Smooth muscle cell (in vitro differentiated cells): ENCODE data around the gene SRRM1. TPM values are rescaled to one million over a fixed set of nuclear protein-coding genes. Genes with fewer than 3 reads are reported as not detected.
A peak's percentile ranks its signal among the peaks of the same experiment; 100 is the strongest.

ENCODE experiments used
- DNase-seq: peaks from one replicate; lab custom pipeline; 2025; ENCODE audit not compliant: unreplicated experiment; lab: John Stamatoyannopoulos, UW
- H2AFZ ChIP-seq: fragments of 200-600 bp; sonication (generic); 2 replicates; pipeline ENCODE4 v1.6.0; 2016; ENCODE audit warnings: antibody characterized with exemption, low read depth, mild to moderate bottlenecking
- H3F3A ChIP-seq: fragments of 200-600 bp; sonication (generic); 2 replicates; pipeline ENCODE4 v1.6.0; 2017; ENCODE audit warnings: antibody characterized with exemption, low read depth
- H3K27ac ChIP-seq: fragments of 200-600 bp; sonication (generic); 2 replicates; pipeline ENCODE4 v1.5.1; 2016; ENCODE audit warnings: low read depth, mild to moderate bottlenecking
- H3K27me3 ChIP-seq: fragments of 200-600 bp; sonication (generic); 2 replicates; pipeline ENCODE4 v1.6.1; 2016; ENCODE audit warnings: low read depth, mild to moderate bottlenecking
- H3K36me3 ChIP-seq: fragments of 200-600 bp; sonication (generic); 2 replicates; pipeline ENCODE4 v1.5.1; 2016; ENCODE audit warnings: low read depth
- H3K4me1 ChIP-seq: fragments of 200-600 bp; sonication (generic); 2 replicates; pipeline ENCODE4 v1.5.1; 2016; ENCODE audit warnings: low read depth
- H3K4me2 ChIP-seq: fragments of 200-600 bp; sonication (generic); 2 replicates; pipeline ENCODE4 v1.6.0; 2016; ENCODE audit warnings: mild to moderate bottlenecking
- H3K4me3 ChIP-seq: fragments of 200-600 bp; sonication (generic); 2 replicates; pipeline ENCODE4 v1.5.1; 2016; ENCODE audit warnings: mild to moderate bottlenecking
- H3K79me2 ChIP-seq: fragments of 200-600 bp; sonication (generic); 2 replicates; pipeline ENCODE4 v1.6.0; 2016; ENCODE audit warnings: low read depth, mild to moderate bottlenecking
- H3K9ac ChIP-seq: fragments of 200-600 bp; sonication (generic); 2 replicates; pipeline ENCODE4 v1.6.0; 2016; ENCODE audit warnings: low read depth
- H3K9me3 ChIP-seq: fragments of 200-600 bp; sonication (generic); replicated peaks from 2 replicates; pipeline ENCODE4 v1.5.1; 2016; ENCODE audit warnings: low read depth
- H4K20me1 ChIP-seq: fragments of 200-600 bp; sonication (generic); 2 replicates; pipeline ENCODE4 v1.6.0; 2016; ENCODE audit warnings: low read depth
- WGBS: methylation state at CpG from one replicate; pipeline ENCODE4 v1.1.7; 2016; ENCODE audit warnings: low lambda C conversion rate; 5-methylcytosine and 5-hydroxymethylcytosine counted together
- polyA plus RNA-seq: library from polyadenylated mRNA; unstranded; fragments of >200 nt; fragmentation: Nextera tagmentation; extraction: Ambion mirVana; gene quantifications from 2 replicates; pipeline ENCODE4 v1.2.1, GENCODE V29; 2016
- total RNA-seq: library from RNA; depleted of rRNA; stranded (reverse); fragments of >200 nt; gene quantifications from 2 replicates; pipeline ENCODE4 v1.2.3, GENCODE V29; 2014
- TF ChIP-seq, protein P1 (sequence below): fragments of 200-600 bp; sonication (generic); IDR thresholded peaks from 2 replicates; pipeline ENCODE4 v1.5.1; 2017; ENCODE audit warnings: borderline replicate concordance, mild to moderate bottlenecking, antibody characterized with exemption; ENCODE audit not compliant: insufficient read depth, poor library complexity, severe bottlenecking

The SRRM1 gene
- total and polyA plus RNA-seq, 2 experiments from 2014 or later: 53.8 to 96.0 TPM

DNA sequence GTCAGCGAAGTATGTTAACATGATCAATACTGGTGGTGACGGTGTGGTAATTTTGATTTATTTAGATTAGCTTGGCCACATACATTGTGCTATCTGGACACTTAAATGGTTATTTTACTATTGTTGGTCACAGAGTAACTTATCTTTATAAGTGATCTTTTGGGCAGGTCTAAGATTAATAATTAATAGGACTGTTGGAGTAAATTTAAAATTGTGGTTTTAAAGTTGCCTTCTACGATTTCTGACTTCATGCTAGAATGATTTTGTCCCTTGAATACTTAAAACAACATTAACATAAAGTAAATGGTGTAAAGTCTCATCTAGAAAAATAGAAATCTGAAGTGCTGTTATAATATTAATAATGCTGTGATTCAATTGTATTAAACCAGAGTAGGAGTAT, 14.7 kb downstream of the SRRM1 start:
- TF ChIP-seq, protein P1, sequence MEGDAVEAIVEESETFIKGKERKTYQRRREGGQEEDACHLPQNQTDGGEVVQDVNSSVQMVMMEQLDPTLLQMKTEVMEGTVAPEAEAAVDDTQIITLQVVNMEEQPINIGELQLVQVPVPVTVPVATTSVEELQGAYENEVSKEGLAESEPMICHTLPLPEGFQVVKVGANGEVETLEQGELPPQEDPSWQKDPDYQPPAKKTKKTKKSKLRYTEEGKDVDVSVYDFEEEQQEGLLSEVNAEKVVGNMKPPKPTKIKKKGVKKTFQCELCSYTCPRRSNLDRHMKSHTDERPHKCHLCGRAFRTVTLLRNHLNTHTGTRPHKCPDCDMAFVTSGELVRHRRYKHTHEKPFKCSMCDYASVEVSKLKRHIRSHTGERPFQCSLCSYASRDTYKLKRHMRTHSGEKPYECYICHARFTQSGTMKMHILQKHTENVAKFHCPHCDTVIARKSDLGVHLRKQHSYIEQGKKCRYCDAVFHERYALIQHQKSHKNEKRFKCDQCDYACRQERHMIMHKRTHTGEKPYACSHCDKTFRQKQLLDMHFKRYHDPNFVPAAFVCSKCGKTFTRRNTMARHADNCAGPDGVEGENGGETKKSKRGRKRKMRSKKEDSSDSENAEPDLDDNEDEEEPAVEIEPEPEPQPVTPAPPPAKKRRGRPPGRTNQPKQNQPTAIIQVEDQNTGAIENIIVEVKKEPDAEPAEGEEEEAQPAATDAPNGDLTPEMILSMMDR: no peak
- H3K9ac ChIP-seq: no peak overlapping the region
- no peak overlapping the region for H2AFZ ChIP-seq
- H3K4me2 ChIP-seq: no peak overlapping the region
- DNase-seq: no peak
- no peaks in the 10 kb centered on the region for H3K9me3 ChIP-seq
- H3K27me3 ChIP-seq: no peaks in the 10 kb centered on the region
- H3K36me3 ChIP-seq: peaks cover 62% of the 10 kb centered on the region
- peaks cover 82% of the 10 kb centered on the region for H3K79me2 ChIP-seq
- WGBS: 99% methylated on average over 3 of the region's 3 CpGs
- H3K4me1 ChIP-seq: no peaks in the 10 kb centered on the region
- peaks cover 93% of the 10 kb centered on the region for H4K20me1 ChIP-seq
- H3F3A ChIP-seq: peaks cover 11% of the 10 kb centered on the region
- no peak overlapping the region for H3K27ac ChIP-seq
- H3K4me3 ChIP-seq: no peak overlapping the region

DNA sequence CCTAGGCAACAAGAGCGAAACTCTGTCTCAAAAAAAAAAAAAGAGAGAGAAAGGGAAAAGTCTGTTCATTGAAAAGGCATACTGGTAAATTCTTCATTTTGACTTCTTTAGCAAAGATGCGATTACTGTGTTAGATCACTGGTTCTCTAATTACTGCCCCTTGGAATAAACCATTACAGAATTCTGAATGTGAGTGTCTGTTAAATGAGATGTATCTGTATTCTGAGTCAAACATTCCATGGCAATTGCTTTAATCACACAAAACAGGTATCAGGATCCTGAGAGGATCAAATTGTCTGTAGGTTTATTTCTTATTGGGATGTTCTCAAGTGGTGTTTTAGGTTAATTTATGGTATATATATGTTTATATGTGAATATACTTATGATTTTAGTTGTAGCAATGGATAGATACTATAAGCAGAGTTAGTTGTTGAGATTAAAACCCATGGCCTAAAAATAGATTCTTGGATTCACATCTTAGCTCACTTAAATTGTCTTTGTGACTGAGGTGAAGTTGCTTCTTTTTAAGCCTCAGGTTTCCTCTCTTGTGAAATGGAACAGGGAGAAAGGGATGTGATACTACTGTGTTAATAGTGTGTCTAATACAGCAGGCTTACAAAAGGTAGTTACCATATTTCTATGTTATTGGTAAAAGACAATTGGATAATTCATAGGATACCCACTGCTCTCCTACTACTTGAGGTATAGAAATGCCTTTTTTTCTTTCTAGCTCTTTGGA, 16.2 kb downstream of the SRRM1 start:
- Histone ChIP-seq H3K27ac (peak overlapping the region; percentile 60), H3K4me2 (no peak overlapping the region), H3K79me2 (peaks cover 76% of the 10 kb centered on the region), H3K4me3 (no peak overlapping the region), H3F3A (peaks cover 6% of the 10 kb centered on the region), H3K9me3 (no peaks in the 10 kb centered on the region), H4K20me1 (peaks cover 84% of the 10 kb centered on the region), H3K9ac (no peak overlapping the region), H3K36me3 (peaks cover 58% of the 10 kb centered on the region), H3K4me1 (no peaks in the 10 kb centered on the region), H2AFZ (no peak overlapping the region), H3K27me3 (no peaks in the 10 kb centered on the region)
- TF ChIP-seq, protein P1: no peak
- WGBS: 100% methylated on average over 2 of the region's 2 CpGs
- no peak for DNase-seq

DNA sequence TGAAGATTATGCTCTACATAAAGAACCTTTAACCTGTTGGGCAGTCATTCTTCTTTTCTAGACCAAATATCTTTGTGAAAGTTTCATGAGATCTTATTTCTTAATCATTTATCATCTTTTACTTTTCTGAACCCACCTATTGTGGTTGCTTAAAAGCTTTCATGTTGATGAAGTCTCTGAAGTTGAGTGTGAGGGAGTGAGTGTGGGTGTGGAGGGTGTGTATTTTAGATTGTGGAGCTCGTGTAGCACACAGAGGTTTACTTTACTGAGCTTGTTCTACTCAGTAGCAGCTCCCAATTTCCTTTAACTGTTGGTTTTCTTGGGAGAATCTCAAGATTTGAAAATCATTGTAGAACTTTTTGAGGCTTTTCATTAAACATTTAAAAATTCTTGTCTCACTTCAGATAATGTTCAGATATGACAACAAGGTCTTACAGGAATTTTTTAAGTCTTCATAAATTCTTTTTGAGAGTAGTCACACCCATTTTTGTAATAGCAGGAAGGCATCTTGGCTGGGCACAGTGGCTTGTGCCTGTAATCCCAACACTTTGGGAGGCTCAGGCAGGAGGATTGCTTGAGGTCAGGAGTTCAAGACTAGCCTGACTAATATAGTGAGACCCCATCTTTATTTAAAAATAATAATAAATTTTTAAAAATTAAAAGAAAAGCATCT, 17.0 kb downstream of the SRRM1 start:
- H3K4me3 ChIP-seq: no peak overlapping the region
- no peak overlapping the region for H3K4me2 ChIP-seq
- H3K27me3 ChIP-seq: no peaks in the 10 kb centered on the region
- no peaks in the 10 kb centered on the region for H3K4me1 ChIP-seq
- no peaks in the 10 kb centered on the region for H3K9me3 ChIP-seq
- H3K79me2 ChIP-seq: peaks cover 73% of the 10 kb centered on the region
- 26% methylated on average over 1 of the region's 1 CpG for WGBS
- TF ChIP-seq, protein P1: no peak
- H2AFZ ChIP-seq: no peak overlapping the region
- H3F3A ChIP-seq: peaks cover 6% of the 10 kb centered on the region
- peak overlapping the region; percentile 60 for H3K27ac ChIP-seq
- peaks cover 54% of the 10 kb centered on the region for H3K36me3 ChIP-seq
- DNase-seq: no peak
- no peak overlapping the region for H3K9ac ChIP-seq
- peaks cover 86% of the 10 kb centered on the region for H4K20me1 ChIP-seq
